ENCODE data around the gene SLC22A5.

SLC22A5 gene

DNA sequence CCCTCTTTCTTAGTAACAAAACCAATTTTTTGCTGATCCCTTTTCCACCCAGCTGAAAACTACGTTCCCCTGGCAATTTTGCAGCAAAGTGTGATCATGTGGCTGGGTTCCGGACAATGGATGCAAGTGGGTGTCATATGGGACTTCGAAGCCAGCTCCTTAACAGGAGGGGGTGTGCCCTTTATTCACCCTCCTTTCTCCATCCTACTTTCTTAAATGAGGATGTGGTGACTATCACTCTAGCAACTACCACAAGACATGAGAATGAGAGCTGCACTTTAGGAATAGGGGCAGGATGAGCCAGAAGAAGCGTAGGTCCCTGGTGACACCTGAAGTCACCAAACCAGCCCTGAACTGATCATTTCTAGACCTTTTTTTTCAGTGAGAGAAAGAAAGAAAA, 62.1 kb downstream of the SLC22A5 start:
- H3K4me3 Mint-ChIP-seq, result no peak overlapping the region
- H3K9me3 Mint-ChIP-seq, result no peaks in the 10 kb centered on the region
- no peaks in the 10 kb centered on the region for H3K36me3 Mint-ChIP-seq (ENCODE audit: low read depth)
- peaks cover 9% of the 10 kb centered on the region for H3K27me3 Mint-ChIP-seq (ENCODE audit: low read depth, poor library complexity)
- TF ChIP-seq, protein P1, sequence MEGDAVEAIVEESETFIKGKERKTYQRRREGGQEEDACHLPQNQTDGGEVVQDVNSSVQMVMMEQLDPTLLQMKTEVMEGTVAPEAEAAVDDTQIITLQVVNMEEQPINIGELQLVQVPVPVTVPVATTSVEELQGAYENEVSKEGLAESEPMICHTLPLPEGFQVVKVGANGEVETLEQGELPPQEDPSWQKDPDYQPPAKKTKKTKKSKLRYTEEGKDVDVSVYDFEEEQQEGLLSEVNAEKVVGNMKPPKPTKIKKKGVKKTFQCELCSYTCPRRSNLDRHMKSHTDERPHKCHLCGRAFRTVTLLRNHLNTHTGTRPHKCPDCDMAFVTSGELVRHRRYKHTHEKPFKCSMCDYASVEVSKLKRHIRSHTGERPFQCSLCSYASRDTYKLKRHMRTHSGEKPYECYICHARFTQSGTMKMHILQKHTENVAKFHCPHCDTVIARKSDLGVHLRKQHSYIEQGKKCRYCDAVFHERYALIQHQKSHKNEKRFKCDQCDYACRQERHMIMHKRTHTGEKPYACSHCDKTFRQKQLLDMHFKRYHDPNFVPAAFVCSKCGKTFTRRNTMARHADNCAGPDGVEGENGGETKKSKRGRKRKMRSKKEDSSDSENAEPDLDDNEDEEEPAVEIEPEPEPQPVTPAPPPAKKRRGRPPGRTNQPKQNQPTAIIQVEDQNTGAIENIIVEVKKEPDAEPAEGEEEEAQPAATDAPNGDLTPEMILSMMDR (IDR thresholded peaks at IDR 0.05), result no peak
- no peak overlapping the region for H3K27ac Mint-ChIP-seq
- no peak for DNase-seq
- H3K4me1 Mint-ChIP-seq, result peaks cover 30% of the 10 kb centered on the region

DNA sequence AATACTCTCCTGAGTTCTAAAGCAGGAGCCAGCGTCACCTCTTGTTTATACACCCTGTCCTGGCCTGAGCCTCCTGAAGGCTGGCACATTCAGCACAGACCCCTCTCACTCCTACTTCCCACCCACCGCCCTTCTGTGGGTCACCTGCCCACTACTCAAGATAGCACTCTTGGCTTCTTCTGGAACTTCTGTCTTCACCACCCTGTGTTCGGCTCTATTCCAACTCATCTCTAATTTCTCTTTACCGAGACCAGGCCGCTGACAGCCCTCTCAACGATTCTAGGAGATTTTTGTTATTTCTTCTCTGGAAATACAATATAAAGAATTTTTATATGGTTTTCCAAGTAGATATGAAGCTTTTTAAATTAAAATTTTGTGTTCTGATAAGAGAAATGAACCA, 63.6 kb downstream of the SLC22A5 start:
- peaks cover 9% of the 10 kb centered on the region for H3K27me3 Mint-ChIP-seq (ENCODE audit: low read depth, poor library complexity)
- no peaks in the 10 kb centered on the region for H3K9me3 Mint-ChIP-seq
- H3K36me3 Mint-ChIP-seq (ENCODE audit: low read depth), result no peaks in the 10 kb centered on the region
- H3K4me3 Mint-ChIP-seq, result no peak overlapping the region
- H3K27ac Mint-ChIP-seq, result no peak overlapping the region
- no peak for DNase-seq
- TF ChIP-seq, protein P1 (IDR thresholded peaks at IDR 0.05), result no peak
- H3K4me1 Mint-ChIP-seq, result peaks cover 32% of the 10 kb centered on the region

DNA sequence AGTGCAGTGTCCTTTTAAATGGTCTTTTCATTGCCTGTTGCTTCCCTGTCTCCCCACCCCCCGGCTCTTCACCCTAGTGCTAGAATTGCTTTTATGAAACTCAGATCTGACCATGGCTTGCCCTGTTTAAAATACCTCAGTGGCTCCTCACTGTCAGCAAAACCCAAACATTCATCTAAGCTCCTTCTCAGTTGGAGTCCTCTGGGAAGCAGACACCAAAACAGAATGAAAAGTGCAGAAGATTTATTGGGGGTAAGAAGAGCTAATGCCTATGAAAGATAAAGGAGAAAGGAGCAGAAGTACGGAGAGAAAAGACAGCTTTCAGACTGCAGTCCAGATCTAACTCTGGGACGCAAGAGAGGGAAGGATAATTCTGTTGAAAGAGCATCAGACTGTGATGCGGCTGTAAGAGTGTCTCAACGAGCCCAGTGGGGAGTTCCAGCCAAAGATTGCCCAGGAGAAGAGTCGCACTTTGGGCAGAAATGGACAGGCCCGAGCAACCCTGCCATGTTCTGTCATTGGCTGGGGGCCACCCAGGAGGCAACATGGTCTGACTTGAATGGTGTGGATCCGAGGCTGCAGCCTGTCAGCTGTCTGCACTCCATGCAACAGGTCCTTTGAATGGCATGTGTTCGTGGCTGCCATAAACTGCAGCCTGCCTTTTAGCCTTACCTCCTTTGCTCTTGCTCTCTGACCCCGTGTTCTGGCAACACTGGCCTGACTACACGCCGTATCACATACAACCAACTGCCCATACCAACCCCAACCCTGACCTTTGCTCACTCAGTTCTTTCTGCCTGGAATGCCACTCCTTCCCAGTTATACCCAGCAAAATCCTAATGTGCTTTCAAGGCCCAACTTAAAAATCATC, 65.1 kb downstream of the SLC22A5 start:
- Mint-ChIP-seq H3K4me3 (no peak overlapping the region), H3K9me3 (no peaks in the 10 kb centered on the region), H3K27ac (peak overlapping the region; percentile 1), H3K36me3 (ENCODE audit: low read depth) (no peaks in the 10 kb centered on the region), H3K27me3 (ENCODE audit: low read depth, poor library complexity) (peaks cover 9% of the 10 kb centered on the region), H3K4me1 (peaks cover 32% of the 10 kb centered on the region)
- DNase-seq, result no peak
- TF ChIP-seq, protein P1 (IDR thresholded peaks at IDR 0.05), result no peak

DNA sequence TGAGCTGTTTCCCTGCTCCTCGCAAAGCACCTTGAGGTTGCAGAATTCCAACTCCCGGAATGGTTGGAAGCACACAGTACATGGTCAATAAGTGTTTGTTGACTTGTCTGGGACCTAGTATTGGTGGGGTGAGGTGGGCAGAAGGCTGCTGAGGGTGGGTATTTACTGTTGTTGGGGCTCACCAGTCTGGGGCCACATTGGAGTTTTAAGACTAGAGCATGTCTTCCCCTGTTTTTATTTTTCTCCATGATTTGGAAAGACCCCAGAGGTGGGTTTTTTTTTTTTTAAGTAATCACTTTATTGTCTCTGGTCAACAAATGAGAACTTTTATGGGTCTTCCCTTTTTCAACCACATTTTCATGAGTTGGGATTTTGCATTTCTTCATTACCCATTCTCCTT, 65.9 kb downstream of the SLC22A5 start:
- Mint-ChIP-seq H3K9me3 (no peaks in the 10 kb centered on the region), H3K27ac (no peak overlapping the region), H3K4me3 (no peak overlapping the region), H3K4me1 (peaks cover 32% of the 10 kb centered on the region), H3K36me3 (ENCODE audit: low read depth) (no peaks in the 10 kb centered on the region), H3K27me3 (ENCODE audit: low read depth, poor library complexity) (peaks cover 9% of the 10 kb centered on the region)
- no peak for DNase-seq
- TF ChIP-seq, protein P1 (IDR thresholded peaks at IDR 0.05), result no peak

DNA sequence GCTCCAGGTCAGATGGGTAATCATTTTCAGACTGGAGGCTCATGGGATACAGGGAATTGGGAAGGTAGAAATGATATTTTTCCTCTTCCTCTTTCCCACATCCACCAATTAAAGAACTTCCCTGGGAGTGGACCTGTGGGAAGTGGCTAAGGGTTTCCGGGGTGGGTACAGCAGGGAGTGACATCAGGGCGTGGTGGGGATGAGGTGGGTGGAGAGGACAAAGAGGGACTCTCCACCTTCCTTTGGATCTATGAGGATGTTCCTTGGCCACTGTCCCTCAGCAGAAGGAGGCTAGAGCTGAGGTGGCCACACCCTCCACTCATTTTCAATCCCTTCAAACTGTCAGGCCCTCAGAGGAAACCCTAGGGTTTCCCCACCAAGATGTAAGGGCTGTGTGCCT, 66.4 kb downstream of the SLC22A5 start:
- Mint-ChIP-seq H3K27me3 (ENCODE audit: low read depth, poor library complexity) (peaks cover 6% of the 10 kb centered on the region), H3K9me3 (no peaks in the 10 kb centered on the region), H3K4me1 (peaks cover 32% of the 10 kb centered on the region), H3K27ac (no peak overlapping the region), H3K36me3 (ENCODE audit: low read depth) (no peaks in the 10 kb centered on the region), H3K4me3 (no peak overlapping the region)
- TF ChIP-seq, protein P1 (IDR thresholded peaks at IDR 0.05), result no peak
- DNase-seq, result no peak

DNA sequence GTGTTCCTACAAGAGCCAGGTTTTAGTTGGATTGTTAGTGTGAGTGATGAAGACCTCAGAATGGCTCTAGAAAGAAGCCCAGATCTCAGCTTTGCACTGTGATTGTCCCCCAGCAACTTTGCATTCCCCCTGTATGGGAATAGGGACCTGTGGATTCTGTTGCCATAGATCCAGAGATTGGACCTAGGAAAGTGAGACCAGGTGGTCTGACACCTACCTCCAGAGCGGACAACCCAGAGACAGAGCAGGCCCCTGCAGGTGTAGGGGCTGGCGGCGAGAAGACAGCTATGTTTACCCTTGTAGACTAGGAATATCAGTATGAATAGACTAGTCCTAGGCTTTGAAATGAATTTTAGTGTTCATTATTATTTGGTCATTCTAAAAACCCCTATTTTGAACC, 67.4 kb downstream of the SLC22A5 start:
- H3K27ac Mint-ChIP-seq, result no peak overlapping the region
- H3K9me3 Mint-ChIP-seq, result no peaks in the 10 kb centered on the region
- H3K4me3 Mint-ChIP-seq, result no peak overlapping the region
- H3K27me3 Mint-ChIP-seq (ENCODE audit: low read depth, poor library complexity), result peaks cover 7% of the 10 kb centered on the region
- DNase-seq, result no peak
- TF ChIP-seq, protein P1 (IDR thresholded peaks at IDR 0.05), result no peak
- H3K4me1 Mint-ChIP-seq, result peaks cover 32% of the 10 kb centered on the region
- no peaks in the 10 kb centered on the region for H3K36me3 Mint-ChIP-seq (ENCODE audit: low read depth)

Measured in nephron progenitor cell (in vitro differentiated cells).